ENCODE data around the gene CABP4.

Gene CABP4

GRCh38 chr11:67455054-67455453 is at the start of gene CABP4:
Gene CABP4 (plus strand): TSS chr11:67455354. CDS start chr11:67455424, 70 bp downstream.
- DNase-seq = no peak

GRCh38 chr11:67405688-67406339 is 49.3 kb upstream of the CABP4 start:
- DNase-seq = no peak

- no peak for DNase-seq
Measured at GRCh38 chr11:67406420-67406968, 48.7 kb upstream of the CABP4 start.

- DNase-seq = no peak
Measured at GRCh38 chr11:67406969-67407687, 48.0 kb upstream of the CABP4 start.

- DNase-seq = no peak
Measured at GRCh38 chr11:67407688-67408163, 47.4 kb upstream of the CABP4 start.

- no peak for DNase-seq
Measured at GRCh38 chr11:67408437-67409200, 46.5 kb upstream of the CABP4 start.

- no peak for DNase-seq
Measured at GRCh38 chr11:67409261-67409666, 45.9 kb upstream of the CABP4 start.

- peak; percentile 15 for DNase-seq
Measured at GRCh38 chr11:67409781-67410368, 45.3 kb upstream of the CABP4 start.

GRCh38 chr11:67410369-67410831 is 44.8 kb upstream of the CABP4 start:
- DNase-seq = no peak

- no peak for DNase-seq
Measured at GRCh38 chr11:67410984-67411784, 44.0 kb upstream of the CABP4 start.

- no peak for DNase-seq
Measured at GRCh38 chr11:67411785-67412152, 43.4 kb upstream of the CABP4 start.

GRCh38 chr11:67412495-67413179 is 42.5 kb upstream of the CABP4 start:
- no peak for DNase-seq

GRCh38 chr11:67413266-67413849 is 41.8 kb upstream of the CABP4 start:
- DNase-seq = no peak

GRCh38 chr11:67415501-67416304 is 39.5 kb upstream of the CABP4 start, which contains the start of gene CARNS1:
Gene CARNS1 (plus strand): TSS chr11:67415678. CDS start chr11:67416200, 522 bp downstream.
- peak; percentile 17 for DNase-seq

- peak; percentile 45 for DNase-seq
Measured at GRCh38 chr11:67416416-67417335, 38.5 kb upstream of the CABP4 start.

- no peak for DNase-seq
Measured at GRCh38 chr11:67417425-67417824, 37.7 kb upstream of the CABP4 start.

GRCh38 chr11:67418476-67419281 is 36.5 kb upstream of the CABP4 start:
- DNase-seq = no peak

Data from NCI-H1105 treated with DMSO at 0.1 percent for 48 hours (cell line).